WTC11 (cell line): Measurements from ENCODE around the gene PER3. TPM values are rescaled to one million over a fixed set of nuclear protein-coding genes. Genes with fewer than 3 reads are reported as not detected.

Experiments used
- ATAC-seq: fragments of 200-7000 bp; cut with Tn5 transposase; 2 replicates; pipeline ENCODE4 v1.10.0; 2021; ENCODE audit warnings: mild to moderate bottlenecking, moderate library complexity
- CTCF ChIA-PET: fragments of 300-600 bp; sonication (Branson Sonifier 250); formaldehyde crosslinking; loops from one replicate; lab custom pipeline; 2021; ENCODE audit warnings: antibody characterized with exemption; lab: Charles Lee
- POLR2A ChIA-PET: fragments of 350-600 bp; sonication (Branson Sonifier 250); formaldehyde crosslinking; loops from one replicate; lab custom pipeline; 2021; ENCODE audit warnings: antibody characterized with exemption; lab: Charles Lee
- DNase-seq: peaks from one replicate; pipeline ENCODE4 v3.0.0; 2021; ENCODE audit warnings: low spot score
- H3K27ac Mint-ChIP-seq: 2 replicates; pipeline ENCODE4 v1.8.0; 2021; ENCODE audit warnings: mixed read lengths
- H3K27me3 Mint-ChIP-seq: 2 replicates; pipeline ENCODE4 v1.8.0; 2021; ENCODE audit warnings: low read depth, mild to moderate bottlenecking, moderate library complexity, mixed read lengths
- H3K36me3 Mint-ChIP-seq: 2 replicates; pipeline ENCODE4 v1.8.0; 2021; ENCODE audit warnings: mixed read lengths
- H3K4me1 Mint-ChIP-seq: 2 replicates; pipeline ENCODE4 v1.8.0; 2022; ENCODE audit warnings: mixed read lengths
- H3K4me3 Mint-ChIP-seq: 2 replicates; pipeline ENCODE4 v1.8.0; 2021; ENCODE audit warnings: mild to moderate bottlenecking, moderate library complexity, mixed read lengths
- H3K9me3 Mint-ChIP-seq: 2 replicates; pipeline ENCODE4 v1.8.0; 2021; ENCODE audit warnings: mixed read lengths
- CBFB ChIP-seq: sonication (generic); formaldehyde crosslinking; IDR thresholded peaks from 2 replicates; pipeline ENCODE4 v1.8.1; 2022; ENCODE audit warnings: mild to moderate bottlenecking, low read depth, missing genetic modification reagents
- EMX1 ChIP-seq: fragments of 250-450 bp; sonication (Bioruptor Pico); IDR thresholded peaks from 2 replicates; pipeline ENCODE4 v1.8.0; 2021; ENCODE audit warnings: mild to moderate bottlenecking
- GABPB1 ChIP-seq: sonication (generic); formaldehyde crosslinking; IDR thresholded peaks from 2 replicates; pipeline ENCODE4 v1.8.1; 2023; ENCODE audit warnings: mild to moderate bottlenecking, missing genetic modification reagents
- JAZF1 ChIP-seq: fragments of 250-450 bp; sonication (Bioruptor Pico); IDR thresholded peaks from 2 replicates; pipeline ENCODE4 v1.9.0; 2021; ENCODE audit warnings: moderate library complexity, mild to moderate bottlenecking, inconsistent platforms
- SMAD3 ChIP-seq: sonication (generic); formaldehyde crosslinking; IDR thresholded peaks from 2 replicates; pipeline ENCODE4 v1.8.0; 2022; ENCODE audit warnings: missing genetic modification reagents, mild to moderate bottlenecking, borderline replicate concordance
- TEAD1 ChIP-seq: sonication (generic); formaldehyde crosslinking; IDR thresholded peaks from 2 replicates; pipeline ENCODE4 v1.8.0; 2022; ENCODE audit warnings: mild to moderate bottlenecking, missing genetic modification reagents
- ZNF232 ChIP-seq: sonication (generic); formaldehyde crosslinking; IDR thresholded peaks from 2 replicates; pipeline ENCODE4 v1.8.0; 2022; ENCODE audit warnings: mild to moderate bottlenecking, missing genetic modification reagents
- ZNF317 ChIP-seq: sonication (generic); formaldehyde crosslinking; IDR thresholded peaks from 2 replicates; pipeline ENCODE4 v1.8.1; 2023; ENCODE audit warnings: low read depth, mild to moderate bottlenecking, moderate library complexity, missing genetic modification reagents, borderline replicate concordance
- ZNF671 ChIP-seq: fragments of 250-450 bp; sonication (Bioruptor Pico); IDR thresholded peaks from 2 replicates; pipeline ENCODE4 v1.8.0; 2021; ENCODE audit warnings: mild to moderate bottlenecking
- total RNA-seq: library from RNA; stranded (reverse); gene quantifications from 3 replicates; pipeline ENCODE4 v1.2.3, GENCODE V29; 2021
- TF ChIP-seq, protein P1 (sequence below): sonication (generic); formaldehyde crosslinking; IDR thresholded peaks from 2 replicates; pipeline ENCODE4 v1.8.0; 2023; ENCODE audit warnings: mild to moderate bottlenecking, missing genetic modification reagents
- TF ChIP-seq, protein P2 (sequence below): sonication (generic); formaldehyde crosslinking; IDR thresholded peaks from 2 replicates; pipeline ENCODE4 v1.8.0; 2022; ENCODE audit warnings: mild to moderate bottlenecking, missing genetic modification reagents
- TF ChIP-seq, protein P3 (sequence below): sonication (generic); formaldehyde crosslinking; IDR thresholded peaks from 2 replicates; pipeline ENCODE4 v1.8.0; 2022; ENCODE audit warnings: missing genetic modification reagents
- TF ChIP-seq, protein P4 (sequence below): sonication (generic); formaldehyde crosslinking; conservative IDR thresholded peaks from 2 replicates; pipeline ENCODE4 v1.8.1; 2022; ENCODE audit warnings: mild to moderate bottlenecking, missing genetic modification reagents
- TF ChIP-seq, protein P5 (sequence below): sonication (generic); formaldehyde crosslinking; IDR thresholded peaks from 2 replicates; pipeline ENCODE4 v1.8.1; 2022; ENCODE audit warnings: low read depth, missing genetic modification reagents, borderline replicate concordance
- TF ChIP-seq, protein P6 (sequence below): sonication (generic); formaldehyde crosslinking; IDR thresholded peaks from 2 replicates; pipeline ENCODE4 v1.8.0; 2022; ENCODE audit warnings: mild to moderate bottlenecking, missing genetic modification reagents
- TF ChIP-seq, protein P7 (sequence below): sonication (generic); formaldehyde crosslinking; IDR thresholded peaks from 2 replicates; pipeline ENCODE4 v1.8.1; 2022; ENCODE audit warnings: missing genetic modification reagents, borderline replicate concordance
- TF ChIP-seq, protein P8 (sequence below): fragments of 250-450 bp; sonication (Bioruptor Pico); IDR thresholded peaks from 2 replicates; pipeline ENCODE4 v2.1.2; 2022; ENCODE audit warnings: mild to moderate bottlenecking, moderate library complexity

PER3 gene
- total RNA-seq, 1 experiment from 2014 or later, result 8.5 TPM

DNA sequence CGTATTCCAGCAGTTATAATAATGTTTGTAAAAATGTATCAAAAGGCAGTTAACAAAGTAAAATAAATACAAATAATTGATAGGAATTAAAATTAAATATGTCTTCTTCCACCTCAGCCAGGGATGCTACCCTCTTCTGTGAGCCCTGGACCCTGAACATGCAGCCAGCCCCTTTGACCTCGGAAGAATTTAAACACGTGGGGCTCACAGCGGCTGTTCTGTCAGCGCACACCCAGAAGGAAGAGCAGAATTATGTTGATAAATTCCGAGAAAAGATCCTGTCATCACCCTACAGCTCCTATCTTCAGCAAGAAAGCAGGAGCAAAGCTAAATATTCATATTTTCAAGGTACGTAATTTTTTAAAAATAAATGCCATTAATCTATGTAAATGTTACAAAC, 42.3 kb downstream of the PER3 start:
- no peak overlapping the region for H3K27ac Mint-ChIP-seq
- no peaks in the 10 kb centered on the region for H3K4me1 Mint-ChIP-seq
- ChIA-PET CTCF (interaction anchor here (1.3 kb wide), 1 partner anchor 158 kb away, joined by 3 read pairs; no protein-coding TSS in a partner anchor), POLR2A (no interaction called here)
- DNase-seq, result no peak
- peaks cover 10% of the 10 kb centered on the region for H3K36me3 Mint-ChIP-seq
- no peaks in the 10 kb centered on the region for H3K9me3 Mint-ChIP-seq
- no peaks in the 10 kb centered on the region for H3K27me3 Mint-ChIP-seq
- ATAC-seq, result no peak
- TF ChIP-seq, protein P1, sequence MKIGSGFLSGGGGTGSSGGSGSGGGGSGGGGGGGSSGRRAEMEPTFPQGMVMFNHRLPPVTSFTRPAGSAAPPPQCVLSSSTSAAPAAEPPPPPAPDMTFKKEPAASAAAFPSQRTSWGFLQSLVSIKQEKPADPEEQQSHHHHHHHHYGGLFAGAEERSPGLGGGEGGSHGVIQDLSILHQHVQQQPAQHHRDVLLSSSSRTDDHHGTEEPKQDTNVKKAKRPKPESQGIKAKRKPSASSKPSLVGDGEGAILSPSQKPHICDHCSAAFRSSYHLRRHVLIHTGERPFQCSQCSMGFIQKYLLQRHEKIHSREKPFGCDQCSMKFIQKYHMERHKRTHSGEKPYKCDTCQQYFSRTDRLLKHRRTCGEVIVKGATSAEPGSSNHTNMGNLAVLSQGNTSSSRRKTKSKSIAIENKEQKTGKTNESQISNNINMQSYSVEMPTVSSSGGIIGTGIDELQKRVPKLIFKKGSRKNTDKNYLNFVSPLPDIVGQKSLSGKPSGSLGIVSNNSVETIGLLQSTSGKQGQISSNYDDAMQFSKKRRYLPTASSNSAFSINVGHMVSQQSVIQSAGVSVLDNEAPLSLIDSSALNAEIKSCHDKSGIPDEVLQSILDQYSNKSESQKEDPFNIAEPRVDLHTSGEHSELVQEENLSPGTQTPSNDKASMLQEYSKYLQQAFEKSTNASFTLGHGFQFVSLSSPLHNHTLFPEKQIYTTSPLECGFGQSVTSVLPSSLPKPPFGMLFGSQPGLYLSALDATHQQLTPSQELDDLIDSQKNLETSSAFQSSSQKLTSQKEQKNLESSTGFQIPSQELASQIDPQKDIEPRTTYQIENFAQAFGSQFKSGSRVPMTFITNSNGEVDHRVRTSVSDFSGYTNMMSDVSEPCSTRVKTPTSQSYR (CRISPR knock-in tag), result no peak
- TF ChIP-seq, protein P2, sequence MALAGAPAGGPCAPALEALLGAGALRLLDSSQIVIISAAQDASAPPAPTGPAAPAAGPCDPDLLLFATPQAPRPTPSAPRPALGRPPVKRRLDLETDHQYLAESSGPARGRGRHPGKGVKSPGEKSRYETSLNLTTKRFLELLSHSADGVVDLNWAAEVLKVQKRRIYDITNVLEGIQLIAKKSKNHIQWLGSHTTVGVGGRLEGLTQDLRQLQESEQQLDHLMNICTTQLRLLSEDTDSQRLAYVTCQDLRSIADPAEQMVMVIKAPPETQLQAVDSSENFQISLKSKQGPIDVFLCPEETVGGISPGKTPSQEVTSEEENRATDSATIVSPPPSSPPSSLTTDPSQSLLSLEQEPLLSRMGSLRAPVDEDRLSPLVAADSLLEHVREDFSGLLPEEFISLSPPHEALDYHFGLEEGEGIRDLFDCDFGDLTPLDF (CRISPR knock-in tag), result no peak
- TF ChIP-seq, protein P3, sequence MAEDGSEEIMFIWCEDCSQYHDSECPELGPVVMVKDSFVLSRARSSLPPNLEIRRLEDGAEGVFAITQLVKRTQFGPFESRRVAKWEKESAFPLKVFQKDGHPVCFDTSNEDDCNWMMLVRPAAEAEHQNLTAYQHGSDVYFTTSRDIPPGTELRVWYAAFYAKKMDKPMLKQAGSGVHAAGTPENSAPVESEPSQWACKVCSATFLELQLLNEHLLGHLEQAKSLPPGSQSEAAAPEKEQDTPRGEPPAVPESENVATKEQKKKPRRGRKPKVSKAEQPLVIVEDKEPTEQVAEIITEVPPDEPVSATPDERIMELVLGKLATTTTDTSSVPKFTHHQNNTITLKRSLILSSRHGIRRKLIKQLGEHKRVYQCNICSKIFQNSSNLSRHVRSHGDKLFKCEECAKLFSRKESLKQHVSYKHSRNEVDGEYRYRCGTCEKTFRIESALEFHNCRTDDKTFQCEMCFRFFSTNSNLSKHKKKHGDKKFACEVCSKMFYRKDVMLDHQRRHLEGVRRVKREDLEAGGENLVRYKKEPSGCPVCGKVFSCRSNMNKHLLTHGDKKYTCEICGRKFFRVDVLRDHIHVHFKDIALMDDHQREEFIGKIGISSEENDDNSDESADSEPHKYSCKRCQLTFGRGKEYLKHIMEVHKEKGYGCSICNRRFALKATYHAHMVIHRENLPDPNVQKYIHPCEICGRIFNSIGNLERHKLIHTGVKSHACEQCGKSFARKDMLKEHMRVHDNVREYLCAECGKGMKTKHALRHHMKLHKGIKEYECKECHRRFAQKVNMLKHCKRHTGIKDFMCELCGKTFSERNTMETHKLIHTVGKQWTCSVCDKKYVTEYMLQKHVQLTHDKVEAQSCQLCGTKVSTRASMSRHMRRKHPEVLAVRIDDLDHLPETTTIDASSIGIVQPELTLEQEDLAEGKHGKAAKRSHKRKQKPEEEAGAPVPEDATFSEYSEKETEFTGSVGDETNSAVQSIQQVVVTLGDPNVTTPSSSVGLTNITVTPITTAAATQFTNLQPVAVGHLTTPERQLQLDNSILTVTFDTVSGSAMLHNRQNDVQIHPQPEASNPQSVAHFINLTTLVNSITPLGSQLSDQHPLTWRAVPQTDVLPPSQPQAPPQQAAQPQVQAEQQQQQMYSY (CRISPR knock-in tag), result no peak
- TF ChIP-seq ZNF671 (CRISPR knock-in tag), result no peak
- no peak for TF ChIP-seq ZNF232
- TF ChIP-seq, protein P4, sequence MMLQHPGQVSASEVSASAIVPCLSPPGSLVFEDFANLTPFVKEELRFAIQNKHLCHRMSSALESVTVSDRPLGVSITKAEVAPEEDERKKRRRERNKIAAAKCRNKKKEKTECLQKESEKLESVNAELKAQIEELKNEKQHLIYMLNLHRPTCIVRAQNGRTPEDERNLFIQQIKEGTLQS, result no peak
- H3K4me3 Mint-ChIP-seq, result no peak overlapping the region

DNA sequence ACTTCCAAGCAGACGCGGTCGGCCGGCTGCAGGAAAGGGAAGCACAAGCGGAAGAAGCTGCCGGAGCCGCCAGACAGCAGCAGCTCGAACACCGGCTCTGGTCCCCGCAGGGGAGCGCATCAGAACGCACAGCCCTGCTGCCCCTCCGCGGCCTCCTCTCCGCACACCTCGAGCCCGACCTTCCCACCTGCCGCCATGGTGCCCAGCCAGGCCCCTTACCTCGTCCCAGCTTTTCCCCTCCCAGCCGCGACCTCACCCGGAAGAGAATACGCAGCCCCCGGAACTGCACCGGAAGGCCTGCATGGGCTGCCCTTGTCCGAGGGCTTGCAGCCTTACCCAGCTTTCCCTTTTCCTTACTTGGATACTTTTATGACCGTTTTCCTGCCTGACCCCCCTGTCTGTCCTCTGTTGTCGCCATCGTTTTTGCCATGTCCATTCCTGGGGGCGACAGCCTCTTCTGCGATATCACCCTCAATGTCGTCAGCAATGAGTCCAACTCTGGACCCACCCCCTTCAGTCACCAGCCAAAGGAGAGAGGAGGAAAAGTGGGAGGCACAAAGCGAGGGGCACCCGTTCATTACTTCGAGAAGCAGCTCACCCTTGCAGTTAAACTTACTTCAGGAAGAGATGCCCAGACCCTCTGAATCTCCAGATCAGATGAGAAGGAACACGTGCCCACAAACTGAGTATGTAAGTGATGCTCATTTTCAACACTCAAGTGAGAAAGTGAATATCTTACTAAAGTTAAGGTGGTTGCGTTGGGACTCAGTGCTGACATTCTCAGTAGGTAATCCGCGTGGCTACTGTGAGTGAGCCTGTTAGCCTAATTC, 43.2 kb downstream of the PER3 start:
- Mint-ChIP-seq H3K27me3 (no peaks in the 10 kb centered on the region), H3K4me3 (no peak overlapping the region), H3K9me3 (no peaks in the 10 kb centered on the region), H3K27ac (0 out of 2 replicates have a peak overlapping the region, but pooled peaks have one; percentile 7), H3K4me1 (no peaks in the 10 kb centered on the region), H3K36me3 (peaks cover 5% of the 10 kb centered on the region)
- CTCF ChIA-PET, result interaction anchor here (1.3 kb wide), 1 partner anchor 159 kb away, joined by 3 read pairs; no protein-coding TSS in a partner anchor
- DNase-seq (no peak), ATAC-seq (peak; percentile 20; the same call in 1 of the 2 replicates)
- POLR2A ChIA-PET, result no interaction called here
- no peak for TF ChIP-seq EMX1 (CRISPR knock-in tag)
- no peak for TF ChIP-seq TEAD1 (CRISPR knock-in tag)
- no peak for TF ChIP-seq CBFB (CRISPR knock-in tag)
- TF ChIP-seq ZNF317 (CRISPR knock-in tag), result no peak
- TF ChIP-seq, protein P5, sequence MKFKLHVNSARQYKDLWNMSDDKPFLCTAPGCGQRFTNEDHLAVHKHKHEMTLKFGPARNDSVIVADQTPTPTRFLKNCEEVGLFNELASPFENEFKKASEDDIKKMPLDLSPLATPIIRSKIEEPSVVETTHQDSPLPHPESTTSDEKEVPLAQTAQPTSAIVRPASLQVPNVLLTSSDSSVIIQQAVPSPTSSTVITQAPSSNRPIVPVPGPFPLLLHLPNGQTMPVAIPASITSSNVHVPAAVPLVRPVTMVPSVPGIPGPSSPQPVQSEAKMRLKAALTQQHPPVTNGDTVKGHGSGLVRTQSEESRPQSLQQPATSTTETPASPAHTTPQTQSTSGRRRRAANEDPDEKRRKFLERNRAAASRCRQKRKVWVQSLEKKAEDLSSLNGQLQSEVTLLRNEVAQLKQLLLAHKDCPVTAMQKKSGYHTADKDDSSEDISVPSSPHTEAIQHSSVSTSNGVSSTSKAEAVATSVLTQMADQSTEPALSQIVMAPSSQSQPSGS (CRISPR knock-in tag), result no peak
- TF ChIP-seq, protein P6, sequence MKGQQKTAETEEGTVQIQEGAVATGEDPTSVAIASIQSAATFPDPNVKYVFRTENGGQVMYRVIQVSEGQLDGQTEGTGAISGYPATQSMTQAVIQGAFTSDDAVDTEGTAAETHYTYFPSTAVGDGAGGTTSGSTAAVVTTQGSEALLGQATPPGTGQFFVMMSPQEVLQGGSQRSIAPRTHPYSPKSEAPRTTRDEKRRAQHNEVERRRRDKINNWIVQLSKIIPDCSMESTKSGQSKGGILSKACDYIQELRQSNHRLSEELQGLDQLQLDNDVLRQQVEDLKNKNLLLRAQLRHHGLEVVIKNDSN (CRISPR knock-in tag), result no peak
- TF ChIP-seq, protein P7, sequence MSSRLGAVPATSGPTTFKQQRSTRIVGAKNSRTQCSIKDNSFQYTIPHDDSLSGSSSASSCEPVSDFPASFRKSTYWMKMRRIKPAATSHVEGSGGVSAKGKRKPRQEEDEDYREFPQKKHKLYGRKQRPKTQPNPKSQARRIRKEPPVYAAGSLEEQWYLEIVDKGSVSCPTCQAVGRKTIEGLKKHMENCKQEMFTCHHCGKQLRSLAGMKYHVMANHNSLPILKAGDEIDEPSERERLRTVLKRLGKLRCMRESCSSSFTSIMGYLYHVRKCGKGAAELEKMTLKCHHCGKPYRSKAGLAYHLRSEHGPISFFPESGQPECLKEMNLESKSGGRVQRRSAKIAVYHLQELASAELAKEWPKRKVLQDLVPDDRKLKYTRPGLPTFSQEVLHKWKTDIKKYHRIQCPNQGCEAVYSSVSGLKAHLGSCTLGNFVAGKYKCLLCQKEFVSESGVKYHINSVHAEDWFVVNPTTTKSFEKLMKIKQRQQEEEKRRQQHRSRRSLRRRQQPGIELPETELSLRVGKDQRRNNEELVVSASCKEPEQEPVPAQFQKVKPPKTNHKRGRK (CRISPR knock-in tag), result no peak
- no peak for TF ChIP-seq GABPB1 (CRISPR knock-in tag)
- TF ChIP-seq, protein P8, sequence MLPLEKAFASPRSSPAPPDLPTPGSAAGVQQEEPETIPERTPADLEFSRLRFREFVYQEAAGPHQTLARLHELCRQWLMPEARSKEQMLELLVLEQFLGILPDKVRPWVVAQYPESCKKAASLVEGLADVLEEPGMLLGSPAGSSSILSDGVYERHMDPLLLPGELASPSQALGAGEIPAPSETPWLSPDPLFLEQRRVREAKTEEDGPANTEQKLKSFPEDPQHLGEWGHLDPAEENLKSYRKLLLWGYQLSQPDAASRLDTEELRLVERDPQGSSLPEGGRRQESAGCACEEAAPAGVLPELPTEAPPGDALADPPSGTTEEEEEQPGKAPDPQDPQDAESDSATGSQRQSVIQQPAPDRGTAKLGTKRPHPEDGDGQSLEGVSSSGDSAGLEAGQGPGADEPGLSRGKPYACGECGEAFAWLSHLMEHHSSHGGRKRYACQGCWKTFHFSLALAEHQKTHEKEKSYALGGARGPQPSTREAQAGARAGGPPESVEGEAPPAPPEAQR (CRISPR knock-in tag), result no peak
- TF ChIP-seq JAZF1, result no peak
- no peak for TF ChIP-seq SMAD3 (CRISPR knock-in tag)
